DND-41 (cell line): Measurements from ENCODE around the gene ATP6V0D1.

ENCODE experiments used
- EZH2 ChIP-seq: IDR thresholded peaks from 3 replicates; pipeline ENCODE4 v1.6.1; 2012; ENCODE audit warnings: borderline replicate concordance, low read depth, mild to moderate bottlenecking, moderate library complexity, low read length, inconsistent platforms; ENCODE audit not compliant: severe bottlenecking
- TF ChIP-seq, protein P1 (sequence below): IDR thresholded peaks from 2 replicates; pipeline ENCODE4 v1.5.1; 2012; ENCODE audit warnings: borderline replicate concordance, low read length, moderate library complexity, mild to moderate bottlenecking; ENCODE audit not compliant: poor library complexity, severe bottlenecking; ENCODE audit errors: extremely low read depth

DNA sequence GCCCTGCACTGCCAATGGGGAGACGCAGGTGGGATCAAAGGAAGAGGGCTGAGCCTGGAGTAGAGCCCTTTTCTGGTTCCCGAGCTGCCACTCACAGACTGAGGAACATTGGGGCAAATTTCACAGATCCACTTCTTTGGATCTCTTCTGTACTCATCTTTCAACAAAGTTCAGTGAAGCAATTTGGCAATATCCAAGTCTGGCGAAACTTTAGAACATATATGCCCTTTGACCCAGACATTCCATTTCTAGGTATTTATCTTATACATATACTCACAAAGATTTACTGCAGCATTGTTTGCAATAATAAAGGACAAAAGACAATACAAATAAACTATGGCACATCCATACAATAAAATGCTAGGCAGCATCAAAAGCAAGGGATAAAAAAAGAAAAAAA lies 69.6 kb downstream of the ATP6V0D1 start:
- no peak for TF ChIP-seq EZH2
- TF ChIP-seq, protein P1, sequence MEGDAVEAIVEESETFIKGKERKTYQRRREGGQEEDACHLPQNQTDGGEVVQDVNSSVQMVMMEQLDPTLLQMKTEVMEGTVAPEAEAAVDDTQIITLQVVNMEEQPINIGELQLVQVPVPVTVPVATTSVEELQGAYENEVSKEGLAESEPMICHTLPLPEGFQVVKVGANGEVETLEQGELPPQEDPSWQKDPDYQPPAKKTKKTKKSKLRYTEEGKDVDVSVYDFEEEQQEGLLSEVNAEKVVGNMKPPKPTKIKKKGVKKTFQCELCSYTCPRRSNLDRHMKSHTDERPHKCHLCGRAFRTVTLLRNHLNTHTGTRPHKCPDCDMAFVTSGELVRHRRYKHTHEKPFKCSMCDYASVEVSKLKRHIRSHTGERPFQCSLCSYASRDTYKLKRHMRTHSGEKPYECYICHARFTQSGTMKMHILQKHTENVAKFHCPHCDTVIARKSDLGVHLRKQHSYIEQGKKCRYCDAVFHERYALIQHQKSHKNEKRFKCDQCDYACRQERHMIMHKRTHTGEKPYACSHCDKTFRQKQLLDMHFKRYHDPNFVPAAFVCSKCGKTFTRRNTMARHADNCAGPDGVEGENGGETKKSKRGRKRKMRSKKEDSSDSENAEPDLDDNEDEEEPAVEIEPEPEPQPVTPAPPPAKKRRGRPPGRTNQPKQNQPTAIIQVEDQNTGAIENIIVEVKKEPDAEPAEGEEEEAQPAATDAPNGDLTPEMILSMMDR, result no peak
